ENCODE results near the gene ADAMTSL4. TPM values are rescaled to one million over a fixed set of nuclear protein-coding genes. Genes with fewer than 3 reads are reported as not detected.

Gene ADAMTSL4
- total and polyA plus RNA-seq, 9 of the 15 experiments (the other 6 are each of a cell fraction or from before 2014, with no cell fraction given): 12.7 to 212 (median 35.6) TPM

DNA sequence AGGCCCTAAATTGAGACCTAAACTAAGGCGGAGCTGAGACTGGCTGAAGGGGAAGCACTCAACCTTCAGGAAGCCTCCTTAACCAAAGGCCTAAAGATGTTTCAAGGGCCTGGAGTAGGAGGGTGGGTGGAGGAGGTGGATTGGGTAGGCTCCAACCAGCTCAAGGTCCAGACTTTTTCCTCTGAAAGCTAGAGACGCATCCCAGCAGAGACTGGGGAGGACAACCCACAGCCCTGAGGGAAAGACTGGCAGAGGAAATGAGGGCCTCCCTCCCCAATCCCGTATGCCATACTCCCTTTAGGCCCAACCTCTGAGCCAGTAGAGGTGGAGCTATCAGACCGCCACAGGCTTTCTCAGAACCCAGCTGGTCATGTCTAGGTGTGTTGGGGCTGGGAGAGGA lies 40.2 kb upstream of the ADAMTSL4 start:
- Histone ChIP-seq H3K27me3 (ENCODE audit: control insufficient read depth in 2 of 2, insufficient read depth in 2 of 2, low read length in 2 of 2) (no peaks in the 10 kb centered on the region), H3K4me3 (peak overlapping the region; percentile 38), H3K9me3 (replicated peaks; ENCODE audit: control insufficient read depth, insufficient read depth, low read depth, low read length) (no peaks in the 10 kb centered on the region), H3K79me2 (ENCODE audit: control insufficient read depth, insufficient read depth, low read length) (peaks cover 12% of the 10 kb centered on the region; the same call in 2 of the 3 replicates), H3K4me2 (ENCODE audit: insufficient read depth, low read length) (peak overlapping the region; percentile 81), H3K9ac (ENCODE audit: insufficient read depth in 1 of 2, low read depth in 2 of 2, low read length in 2 of 2) (peak overlapping the region; percentile 64 to 86; a peak in 3 of 4 replicates), H3K9me1 (ENCODE audit: control insufficient read depth, insufficient read depth, low read length) (no peaks in the 10 kb centered on the region), H3K4me1 (replicated peaks in 1 of 2; ENCODE audit: control insufficient read depth in 2 of 2, insufficient read depth in 2 of 2, low read length in 2 of 2) (peaks cover 57 to 58% of the 10 kb centered on the region in 2 experiments), H4K20me1 (replicated peaks; ENCODE audit: control insufficient read depth, insufficient read depth, low read length) (no peaks in the 10 kb centered on the region), H3K27ac (ENCODE audit: extremely low read depth, low read depth, low read length) (peak overlapping the region; percentile 82), H2AFZ (ENCODE audit: low read depth, low read length) (peak overlapping the region; percentile 6; the same call in 1 of the 2 replicates), H3K36me3 (ENCODE audit: control insufficient read depth, insufficient read depth, low read length) (peaks cover 63% of the 10 kb centered on the region)
- DNase-seq (ENCODE audit: extremely low read depth in 1 of 4, low spot score in 3 of 4): no peak
- ChIA-PET POLR2A (interaction anchor here (1.9 to 2.1 kb wide), 2 partner anchors 10 to 11 kb away, joined by 5 to 6 read pairs; no protein-coding TSS in a partner anchor), CTCF (ENCODE audit: low intra/inter-chr PET ratio) (interaction anchor here (0.6 kb wide), 1 partner anchor 24 kb away, joined by 5 read pairs; no protein-coding TSS in a partner anchor)
- FAIRE-seq: no peak
- in situ Hi-C loops (cut with MboI) (no loop called here), intact Hi-C loops (cut with micrococcal nuclease) (loop anchor here (5.0 kb wide), 1 partner anchor 38 kb away; the partner anchor contains the start of gene ADAMTSL4)
- ATAC-seq: peak; percentile 13; the same call in 2 of the 3 replicates
- no TSS peak for BruUV-seq (replicated peaks)
- WGBS (ENCODE audit: insufficient coverage, low coverage, missing lambda C conversion rate): 44% methylated on average over 4 of the region's 4 CpGs
- TF ChIP-seq, protein P1, sequence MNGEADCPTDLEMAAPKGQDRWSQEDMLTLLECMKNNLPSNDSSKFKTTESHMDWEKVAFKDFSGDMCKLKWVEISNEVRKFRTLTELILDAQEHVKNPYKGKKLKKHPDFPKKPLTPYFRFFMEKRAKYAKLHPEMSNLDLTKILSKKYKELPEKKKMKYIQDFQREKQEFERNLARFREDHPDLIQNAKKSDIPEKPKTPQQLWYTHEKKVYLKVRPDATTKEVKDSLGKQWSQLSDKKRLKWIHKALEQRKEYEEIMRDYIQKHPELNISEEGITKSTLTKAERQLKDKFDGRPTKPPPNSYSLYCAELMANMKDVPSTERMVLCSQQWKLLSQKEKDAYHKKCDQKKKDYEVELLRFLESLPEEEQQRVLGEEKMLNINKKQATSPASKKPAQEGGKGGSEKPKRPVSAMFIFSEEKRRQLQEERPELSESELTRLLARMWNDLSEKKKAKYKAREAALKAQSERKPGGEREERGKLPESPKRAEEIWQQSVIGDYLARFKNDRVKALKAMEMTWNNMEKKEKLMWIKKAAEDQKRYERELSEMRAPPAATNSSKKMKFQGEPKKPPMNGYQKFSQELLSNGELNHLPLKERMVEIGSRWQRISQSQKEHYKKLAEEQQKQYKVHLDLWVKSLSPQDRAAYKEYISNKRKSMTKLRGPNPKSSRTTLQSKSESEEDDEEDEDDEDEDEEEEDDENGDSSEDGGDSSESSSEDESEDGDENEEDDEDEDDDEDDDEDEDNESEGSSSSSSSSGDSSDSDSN (IDR thresholded peaks at IDR 0.05; ENCODE audit: borderline replicate concordance in 1 of 2, low read depth in 2 of 2, low read length in 2 of 2): no peak
- TF ChIP-seq C11orf30 (IDR thresholded peaks at IDR 0.05; ENCODE audit: low read depth) (no peak), EGR1 (conservative IDR thresholded peaks at IDR 0.05) (0 out of 2 replicates have a peak, but pooled peaks have one; percentile 15), TCF7 (IDR thresholded peaks at IDR 0.05; ENCODE audit: borderline replicate concordance) (no peak)
- TF ChIP-seq, protein P2, sequence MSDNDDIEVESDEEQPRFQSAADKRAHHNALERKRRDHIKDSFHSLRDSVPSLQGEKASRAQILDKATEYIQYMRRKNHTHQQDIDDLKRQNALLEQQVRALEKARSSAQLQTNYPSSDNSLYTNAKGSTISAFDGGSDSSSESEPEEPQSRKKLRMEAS (CRISPR knock-in tag; IDR thresholded peaks at IDR 0.05): no peak
- TF ChIP-seq, protein P3, sequence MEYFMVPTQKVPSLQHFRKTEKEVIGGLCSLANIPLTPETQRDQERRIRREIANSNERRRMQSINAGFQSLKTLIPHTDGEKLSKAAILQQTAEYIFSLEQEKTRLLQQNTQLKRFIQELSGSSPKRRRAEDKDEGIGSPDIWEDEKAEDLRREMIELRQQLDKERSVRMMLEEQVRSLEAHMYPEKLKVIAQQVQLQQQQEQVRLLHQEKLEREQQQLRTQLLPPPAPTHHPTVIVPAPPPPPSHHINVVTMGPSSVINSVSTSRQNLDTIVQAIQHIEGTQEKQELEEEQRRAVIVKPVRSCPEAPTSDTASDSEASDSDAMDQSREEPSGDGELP (CRISPR knock-in tag; IDR thresholded peaks at IDR 0.05; ENCODE audit: borderline replicate concordance): peak; percentile 28; the same call in 1 of the 2 replicates

Data from K562 (cell line).